Measurements from ENCODE around the gene QRFP.

DNA sequence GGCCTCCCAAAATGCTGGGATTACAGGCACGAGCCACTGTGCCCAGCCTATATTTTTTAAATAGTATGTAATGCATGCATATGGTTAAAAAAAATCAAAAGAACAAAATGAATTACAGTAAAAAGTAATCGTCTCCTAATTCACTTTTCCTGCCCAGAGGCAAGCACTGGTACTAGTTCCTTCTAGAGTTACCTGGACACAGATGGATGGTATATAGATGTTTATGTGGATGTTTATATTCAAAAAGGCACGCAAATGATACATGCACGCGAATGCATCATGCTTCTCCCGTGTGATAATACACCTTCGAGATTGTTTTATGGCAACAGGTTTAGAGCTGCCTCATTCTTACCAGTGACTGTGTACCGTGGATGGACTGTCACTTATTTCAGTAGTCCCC is 40.1 kb downstream of the QRFP start:
- TF ChIP-seq, protein P1, sequence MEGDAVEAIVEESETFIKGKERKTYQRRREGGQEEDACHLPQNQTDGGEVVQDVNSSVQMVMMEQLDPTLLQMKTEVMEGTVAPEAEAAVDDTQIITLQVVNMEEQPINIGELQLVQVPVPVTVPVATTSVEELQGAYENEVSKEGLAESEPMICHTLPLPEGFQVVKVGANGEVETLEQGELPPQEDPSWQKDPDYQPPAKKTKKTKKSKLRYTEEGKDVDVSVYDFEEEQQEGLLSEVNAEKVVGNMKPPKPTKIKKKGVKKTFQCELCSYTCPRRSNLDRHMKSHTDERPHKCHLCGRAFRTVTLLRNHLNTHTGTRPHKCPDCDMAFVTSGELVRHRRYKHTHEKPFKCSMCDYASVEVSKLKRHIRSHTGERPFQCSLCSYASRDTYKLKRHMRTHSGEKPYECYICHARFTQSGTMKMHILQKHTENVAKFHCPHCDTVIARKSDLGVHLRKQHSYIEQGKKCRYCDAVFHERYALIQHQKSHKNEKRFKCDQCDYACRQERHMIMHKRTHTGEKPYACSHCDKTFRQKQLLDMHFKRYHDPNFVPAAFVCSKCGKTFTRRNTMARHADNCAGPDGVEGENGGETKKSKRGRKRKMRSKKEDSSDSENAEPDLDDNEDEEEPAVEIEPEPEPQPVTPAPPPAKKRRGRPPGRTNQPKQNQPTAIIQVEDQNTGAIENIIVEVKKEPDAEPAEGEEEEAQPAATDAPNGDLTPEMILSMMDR (IDR thresholded peaks at IDR 0.05), result no peak
- no peak for TF ChIP-seq POLR2A (IDR thresholded peaks at IDR 0.05)
- no peak for TF ChIP-seq EP300 (IDR thresholded peaks at IDR 0.05)

Data from ovary (tissue), 3 donors.